Fibroblast of mammary gland (primary cell): ENCODE measurements around the gene KCNK18.
"Not testable (repeated sequence)": the region's sequence is repeated elsewhere in the genome, so short reads cannot be mapped to it uniquely, and the experiment has no call there.

ENCODE experiments used
- DNase-seq: peaks from one replicate; pipeline ENCODE4 v3.0.0-alpha.2; 2010; ENCODE audit warnings: low read depth
- H3K4me3 ChIP-seq: 2 replicates; pipeline ENCODE4 v1.5.1; 2011; ENCODE audit warnings: low read depth, mild to moderate bottlenecking, low read length, moderate library complexity; ENCODE audit not compliant: control insufficient read depth
- TF ChIP-seq, protein P1 (sequence below): conservative IDR thresholded peaks from 2 replicates; pipeline ENCODE4 v1.5.1; 2011; ENCODE audit warnings: low read depth, low read length, inconsistent platforms; ENCODE audit not compliant: control insufficient read depth, insufficient read depth

Gene KCNK18

DNA sequence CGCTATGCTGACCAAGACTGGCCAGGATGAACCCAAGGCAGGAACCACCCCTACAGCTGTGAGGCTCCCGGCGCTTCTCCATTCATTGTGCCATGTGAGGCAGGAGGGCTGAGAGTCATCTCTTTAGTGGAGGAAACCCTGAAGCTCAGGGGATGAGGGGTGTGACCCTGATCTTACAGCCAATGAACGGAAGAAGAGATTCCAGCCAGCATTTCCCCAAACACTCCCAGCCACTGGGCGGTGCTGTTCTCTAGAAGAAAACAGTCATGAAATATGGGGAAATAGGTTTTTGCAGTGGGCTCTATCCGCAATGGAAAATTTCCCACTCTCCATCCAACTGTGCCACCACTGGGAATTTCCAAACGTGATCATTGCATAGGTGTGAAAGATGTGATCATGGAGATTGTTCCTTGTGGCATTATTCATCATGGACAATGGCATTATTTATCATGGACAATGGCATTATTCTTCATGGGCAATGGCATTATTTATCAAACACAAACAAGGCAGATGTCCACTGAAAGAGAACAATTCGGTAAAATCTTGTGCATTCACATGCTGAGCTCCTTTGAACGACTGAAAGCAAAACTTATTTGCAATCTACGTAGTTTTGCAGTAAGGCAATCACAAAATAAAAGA, 29.6 kb downstream of the KCNK18 start:
- peak; percentile 44 for DNase-seq
- no peak overlapping the region for H3K4me3 ChIP-seq
- TF ChIP-seq, protein P1, sequence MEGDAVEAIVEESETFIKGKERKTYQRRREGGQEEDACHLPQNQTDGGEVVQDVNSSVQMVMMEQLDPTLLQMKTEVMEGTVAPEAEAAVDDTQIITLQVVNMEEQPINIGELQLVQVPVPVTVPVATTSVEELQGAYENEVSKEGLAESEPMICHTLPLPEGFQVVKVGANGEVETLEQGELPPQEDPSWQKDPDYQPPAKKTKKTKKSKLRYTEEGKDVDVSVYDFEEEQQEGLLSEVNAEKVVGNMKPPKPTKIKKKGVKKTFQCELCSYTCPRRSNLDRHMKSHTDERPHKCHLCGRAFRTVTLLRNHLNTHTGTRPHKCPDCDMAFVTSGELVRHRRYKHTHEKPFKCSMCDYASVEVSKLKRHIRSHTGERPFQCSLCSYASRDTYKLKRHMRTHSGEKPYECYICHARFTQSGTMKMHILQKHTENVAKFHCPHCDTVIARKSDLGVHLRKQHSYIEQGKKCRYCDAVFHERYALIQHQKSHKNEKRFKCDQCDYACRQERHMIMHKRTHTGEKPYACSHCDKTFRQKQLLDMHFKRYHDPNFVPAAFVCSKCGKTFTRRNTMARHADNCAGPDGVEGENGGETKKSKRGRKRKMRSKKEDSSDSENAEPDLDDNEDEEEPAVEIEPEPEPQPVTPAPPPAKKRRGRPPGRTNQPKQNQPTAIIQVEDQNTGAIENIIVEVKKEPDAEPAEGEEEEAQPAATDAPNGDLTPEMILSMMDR = peak; percentile 53

DNA sequence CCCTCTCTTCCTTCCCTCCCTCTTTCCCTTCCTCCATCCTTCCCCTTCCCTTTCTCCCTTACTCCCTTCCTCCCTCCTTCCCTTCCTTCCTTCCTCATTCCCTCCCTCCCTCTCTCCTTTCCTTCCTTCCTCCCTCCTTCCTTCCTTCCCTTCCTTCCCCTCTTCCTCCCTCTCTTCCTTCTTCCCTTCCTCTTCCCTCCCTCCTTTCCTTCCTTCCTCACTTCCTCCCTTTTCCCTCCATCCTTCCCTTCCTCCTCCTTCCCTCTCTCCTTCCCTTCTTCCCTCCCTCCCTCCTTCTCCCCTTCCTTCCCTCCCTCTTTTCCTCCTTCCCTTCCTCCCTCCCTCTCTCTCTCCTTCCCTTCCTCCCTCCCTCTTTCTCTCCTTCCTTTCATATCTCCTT, 30.9 kb downstream of the KCNK18 start:
- no peak overlapping the region for H3K4me3 ChIP-seq
- no peak for DNase-seq
- TF ChIP-seq, protein P1 = no peak

DNA sequence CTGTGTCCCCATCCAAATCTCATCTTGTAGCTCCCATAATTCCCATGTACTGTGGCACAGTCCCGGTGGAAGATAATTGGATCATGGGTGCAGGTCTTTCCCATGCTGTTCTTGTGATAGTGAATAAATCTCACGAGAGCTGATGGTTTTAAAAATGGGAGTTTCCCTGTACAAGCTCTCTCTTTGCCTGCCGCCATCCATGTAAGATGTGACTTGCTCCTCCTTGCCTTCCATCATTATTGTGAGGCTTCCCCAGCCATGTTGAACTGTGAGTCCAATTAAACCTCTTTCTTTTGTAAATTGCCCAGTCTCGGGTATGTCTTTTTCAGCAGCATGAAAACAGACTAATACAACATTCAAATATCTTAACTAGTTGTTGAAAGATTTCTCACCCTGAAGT, 32.8 kb downstream of the KCNK18 start:
- not testable (repeated sequence) for DNase-seq, H3K4me3 ChIP-seq

DNA sequence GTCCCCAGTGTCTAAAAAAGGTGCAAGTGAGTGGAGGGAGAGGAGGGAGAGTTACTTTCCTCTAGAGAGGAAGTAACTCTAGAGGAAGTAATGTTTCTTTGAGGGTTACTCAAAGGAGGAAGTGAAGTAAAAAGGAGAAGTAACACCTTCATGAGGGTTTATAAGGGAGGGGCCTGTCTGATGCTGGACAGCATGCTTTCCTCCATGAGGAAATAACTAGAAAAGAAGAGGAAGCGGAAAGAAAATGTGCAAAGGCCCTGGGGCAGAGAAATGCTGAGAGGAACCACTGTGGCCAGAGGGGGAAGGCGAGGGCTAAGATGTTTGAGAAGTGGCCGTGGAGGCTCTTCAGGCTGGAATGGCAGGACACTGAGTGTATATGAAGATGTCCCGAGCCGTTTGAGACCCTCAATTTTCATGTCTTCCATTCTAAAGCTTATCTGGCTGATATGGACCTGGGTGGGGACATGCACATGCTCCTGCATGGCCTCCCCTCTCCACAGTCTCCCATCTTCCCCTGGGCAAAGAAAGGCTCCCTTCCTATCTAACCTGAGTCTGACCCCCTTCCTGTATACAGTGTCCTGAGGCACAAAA, 40.2 kb downstream of the KCNK18 start:
- no peak for DNase-seq
- H3K4me3 ChIP-seq = no peak overlapping the region
- TF ChIP-seq, protein P1 = no peak

DNA sequence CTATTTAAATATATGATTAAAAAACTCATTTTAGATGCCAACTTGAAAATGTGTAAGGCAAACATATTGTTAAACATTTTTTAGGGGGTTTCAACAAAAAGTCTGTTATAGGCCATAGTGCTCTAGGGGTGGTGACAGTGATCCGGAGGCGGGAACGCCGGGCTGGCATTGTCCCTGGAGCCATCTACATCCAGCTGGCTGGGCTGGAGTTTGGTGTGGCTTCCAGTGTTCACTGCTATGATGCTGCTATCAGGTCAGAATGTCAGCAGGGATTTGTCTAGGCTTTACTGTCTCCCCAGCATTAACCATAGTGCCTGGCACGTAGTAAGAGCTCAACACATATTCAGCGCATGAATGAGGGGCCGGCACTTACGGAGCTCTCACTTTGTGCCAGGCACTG, 41.8 kb downstream of the KCNK18 start:
- no peak overlapping the region for H3K4me3 ChIP-seq
- DNase-seq = no peak

DNA sequence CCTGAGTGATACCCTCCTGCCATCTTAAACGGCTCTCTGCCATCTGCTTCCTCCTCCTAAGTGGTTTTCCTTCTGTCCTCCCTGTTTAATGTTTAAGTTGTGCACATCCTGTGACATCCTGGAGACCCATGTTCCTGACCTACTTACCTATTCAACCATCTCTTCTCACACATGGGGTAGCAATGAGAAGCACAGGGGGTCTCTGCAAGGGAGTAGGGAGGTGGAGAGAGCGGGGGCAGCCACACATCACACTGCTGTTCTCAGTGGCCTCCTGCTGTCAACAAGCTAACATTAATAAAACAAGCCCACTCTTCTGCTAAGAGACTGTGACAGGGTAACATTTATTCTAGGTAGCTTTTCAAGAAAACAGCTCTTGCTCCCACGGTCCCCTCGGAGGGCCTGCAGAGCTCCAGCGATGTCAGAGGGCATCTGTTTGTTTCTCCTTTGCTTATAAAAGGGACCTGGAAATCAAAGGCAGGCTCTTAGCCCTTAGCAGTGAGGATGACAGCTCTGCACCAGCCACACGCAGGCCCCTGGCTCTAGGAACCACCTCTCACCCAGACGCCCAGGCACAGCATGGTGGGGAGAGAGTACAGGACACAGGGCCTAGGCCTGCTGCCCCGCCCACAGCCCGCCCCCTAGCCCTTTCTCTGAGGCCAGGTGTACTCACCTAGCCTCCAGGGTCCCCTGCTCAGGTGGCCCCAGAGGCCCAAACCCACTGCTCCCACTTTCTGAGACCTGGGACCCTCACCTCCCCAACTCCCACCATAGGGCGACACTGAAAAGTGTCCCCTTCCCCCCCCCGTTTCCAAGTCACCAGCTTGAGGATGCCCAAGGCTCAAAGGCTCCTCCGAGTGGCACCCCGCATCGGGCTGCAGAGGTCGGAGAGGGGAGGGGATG, 42.7 kb downstream of the KCNK18 start:
- DNase-seq = no peak
- H3K4me3 ChIP-seq = no peak overlapping the region
- TF ChIP-seq, protein P1 = no peak

More for the DNA sequence above, 41.8 kb downstream of the KCNK18 start:
- TF ChIP-seq, protein P1 = no peak
